H1 (cell line): ENCODE results near the gene L3MBTL1. TPM values are rescaled to one million over a fixed set of nuclear protein-coding genes. Genes with fewer than 3 reads are reported as not detected.

Source experiments
- CTCF ChIA-PET: fragments of 300-600 bp; sonication (Branson Sonifier 250); formaldehyde crosslinking; loops from one replicate; lab custom pipeline; 2021; ENCODE audit not compliant: partially characterized antibody; lab: Charles Lee
- POLR2A ChIA-PET: fragments of 300-600 bp; sonication (Branson Sonifier 250); formaldehyde crosslinking; loops from one replicate; lab custom pipeline; 2021; ENCODE audit warnings: inconsistent platforms; ENCODE audit not compliant: partially characterized antibody; lab: Charles Lee
- DNase-seq, 2 experiments: peaks; one replicate each; pipeline versions ENCODE4 v3.0.0 to v3.0.0-alpha.2; 2010 to 2022; ENCODE audit warnings: low spot score in 2 of 2, low read depth in 1 of 2, mixed read lengths in 1 of 2
- FAIRE-seq: peaks from 2 replicates; lab custom pipeline; 2011; peaks lifted over from hg19 to GRCh38; lab: Jason Lieb, UNC
- H2AFZ ChIP-seq: 2 replicates; pipeline ENCODE4 v1.8.1; 2012; ENCODE audit warnings: low read length, inconsistent platforms
- H2AK5ac ChIP-seq: 2 replicates; pipeline ENCODE4 v1.6.1; 2013; ENCODE audit warnings: low read depth, low read length
- H2BK120ac ChIP-seq: replicated peaks from 2 replicates; pipeline ENCODE3; 2013; ENCODE audit warnings: low read depth, low read length, inconsistent platforms
- H2BK12ac ChIP-seq: 2 replicates; pipeline ENCODE4 v1.6.1; 2013; ENCODE audit warnings: low read depth, low read length
- H2BK15ac ChIP-seq: 2 replicates; pipeline ENCODE4 v1.6.1; 2013; ENCODE audit warnings: low read length
- H2BK20ac ChIP-seq: 2 replicates; pipeline ENCODE4 v1.6.1; 2013; ENCODE audit warnings: low read length
- H2BK5ac ChIP-seq: 2 replicates; pipeline ENCODE4 v1.6.1; 2013; ENCODE audit warnings: low read depth, low read length
- H3K14ac ChIP-seq: 2 replicates; pipeline ENCODE4 v1.6.1; 2013; ENCODE audit warnings: inconsistent platforms; ENCODE audit not compliant: insufficient read length
- H3K18ac ChIP-seq: 2 replicates; pipeline ENCODE4 v1.6.1; 2013; ENCODE audit warnings: low read length; ENCODE audit errors: extremely low read depth
- H3K23ac ChIP-seq: 2 replicates; pipeline ENCODE4 v1.6.1; 2013; ENCODE audit warnings: inconsistent platforms; ENCODE audit not compliant: insufficient read length
- H3K23me2 ChIP-seq: 2 replicates; pipeline ENCODE4 v1.6.1; 2013; ENCODE audit warnings: low read depth, low read length
- H3K27ac ChIP-seq: 2 replicates; pipeline ENCODE4 v1.6.1; 2011; ENCODE audit warnings: low read depth, low read length, inconsistent platforms
- H3K27me3 ChIP-seq, 4 experiments: replicated peaks in 1 of 4; 1 replicate in 1 of 4; 2 replicates in 3 of 4; pipeline versions ENCODE4 v1.6.1 to v1.8.1; 2011 to 2013; ENCODE audit warnings: low read length in 3 of 4, mild to moderate bottlenecking in 3 of 4, inconsistent platforms in 2 of 4, mixed read lengths in 2 of 4, moderate library complexity in 1 of 4; ENCODE audit not compliant: control insufficient read depth in 3 of 4, insufficient read depth in 3 of 4; ENCODE audit errors: extremely low read depth in 1 of 4
- H3K36me3 ChIP-seq, 4 experiments: 2 replicates each; pipeline versions ENCODE4 v1.6.1 to v1.8.1; 2011 to 2013; ENCODE audit warnings: mild to moderate bottlenecking in 4 of 4, low read length in 3 of 4, moderate library complexity in 2 of 4, control low read depth in 1 of 4, inconsistent platforms in 1 of 4; ENCODE audit not compliant: insufficient read depth in 4 of 4, control insufficient read depth in 2 of 4
- H3K4ac ChIP-seq: replicated peaks from 2 replicates; pipeline ENCODE3; 2013; ENCODE audit warnings: low read length, low read depth, mixed read lengths, inconsistent platforms; ENCODE audit not compliant: insufficient read length
- H3K4me1 ChIP-seq, 4 experiments: replicated peaks in 1 of 4; 1 replicate in 1 of 4; 2 replicates in 3 of 4; pipeline versions ENCODE4 v1.6.1 to v1.8.1; 2011 to 2013; ENCODE audit warnings: low read length in 3 of 4, inconsistent platforms in 2 of 4, mixed read lengths in 1 of 4; ENCODE audit not compliant: insufficient read depth in 4 of 4, control insufficient read depth in 3 of 4
- H3K4me2 ChIP-seq, 2 experiments: 2 replicates each; pipeline versions ENCODE4 v1.6.1 to v1.8.1; 2011 to 2013; ENCODE audit warnings: low read depth in 2 of 2, low read length in 2 of 2, control low read depth in 1 of 2, inconsistent platforms in 1 of 2, mild to moderate bottlenecking in 1 of 2; ENCODE audit not compliant: insufficient read depth in 1 of 2
- H3K4me3 ChIP-seq, 4 experiments: fragments of 200-600, 300-600 bp in 1 of 4; sonication (generic), shearing (Covaris generic), sonication (Bioruptor Twin) in 1 of 4; 2 replicates each; pipeline versions ENCODE4 v1.5.1 to v1.8.1; 2011 to 2016; ENCODE audit warnings: low read length in 4 of 4, low read depth in 3 of 4, control low read depth in 2 of 4, inconsistent platforms in 2 of 4, mild to moderate bottlenecking in 2 of 4, mixed read lengths in 1 of 4, moderate library complexity in 1 of 4; ENCODE audit not compliant: insufficient read depth in 2 of 4; ENCODE audit errors: extremely low read depth in 1 of 4
- H3K56ac ChIP-seq: replicated peaks from 2 replicates; pipeline ENCODE3; 2013; ENCODE audit warnings: low read depth, mild to moderate bottlenecking, mixed read lengths, low read length, inconsistent platforms; ENCODE audit not compliant: insufficient read length
- H3K79me1 ChIP-seq: 2 replicates; pipeline ENCODE4 v1.6.1; 2013; ENCODE audit warnings: low read depth, low read length, control low read depth
- H3K79me2 ChIP-seq, 2 experiments: 2 replicates each; pipeline versions ENCODE4 v1.6.1 to v1.8.1; 2012 to 2013; ENCODE audit warnings: low read length in 2 of 2, mild to moderate bottlenecking in 2 of 2, inconsistent platforms in 1 of 2; ENCODE audit not compliant: insufficient read depth in 2 of 2, control insufficient read depth in 1 of 2
- H3K9ac ChIP-seq, 4 experiments: replicated peaks in 1 of 4; 1 replicate in 1 of 4; 2 replicates in 3 of 4; pipeline versions ENCODE4 v1.6.1 to v1.8.1; 2011 to 2013; ENCODE audit warnings: low read depth in 3 of 4, low read length in 3 of 4, control low read depth in 2 of 4, mild to moderate bottlenecking in 2 of 4, moderate library complexity in 2 of 4, inconsistent platforms in 1 of 4; ENCODE audit errors: extremely low read depth in 1 of 4
- H3K9me3 ChIP-seq, 2 experiments: 2 replicates each; pipeline versions ENCODE4 v1.6.1 to v1.8.1; 2012 to 2013; ENCODE audit warnings: mild to moderate bottlenecking in 2 of 2, moderate library complexity in 2 of 2, control low read depth in 1 of 2, inconsistent platforms in 1 of 2, low read depth in 1 of 2, low read length in 1 of 2, mixed read lengths in 1 of 2; ENCODE audit not compliant: insufficient read depth in 2 of 2
- H4K20me1 ChIP-seq, 2 experiments: replicated peaks in 1 of 2; 2 replicates each; pipeline versions ENCODE3 to v1.8.1; 2011 to 2013; ENCODE audit warnings: inconsistent platforms in 2 of 2, low read length in 2 of 2, mild to moderate bottlenecking in 1 of 2; ENCODE audit not compliant: insufficient read depth in 2 of 2, control insufficient read depth in 1 of 2
- H4K5ac ChIP-seq: 2 replicates; pipeline ENCODE4 v1.6.1; 2013; ENCODE audit warnings: low read length, low read depth, mixed read lengths, inconsistent platforms; ENCODE audit not compliant: insufficient read length
- H4K8ac ChIP-seq: 2 replicates; pipeline ENCODE4 v1.8.0; 2013; ENCODE audit warnings: mild to moderate bottlenecking, moderate library complexity, low read length, inconsistent platforms; ENCODE audit not compliant: insufficient read depth; ENCODE audit errors: extremely low read depth
- H4K91ac ChIP-seq: replicated peaks from 2 replicates; pipeline ENCODE3; 2013; ENCODE audit warnings: low read length, mixed read lengths, inconsistent platforms; ENCODE audit not compliant: insufficient read length
- EZH2 ChIP-seq: fragments of 200-600 bp; sonication (generic); IDR thresholded peaks from 2 replicates; pipeline ENCODE4 v1.7.1; 2012; ENCODE audit warnings: low read depth, mild to moderate bottlenecking, moderate library complexity, low read length, inconsistent platforms; ENCODE audit not compliant: severe bottlenecking
- RBBP5 ChIP-seq: IDR thresholded peaks from 2 replicates; pipeline ENCODE4 v1.7.1; 2012; ENCODE audit warnings: low read depth, mild to moderate bottlenecking, inconsistent platforms, low read length, moderate library complexity, borderline replicate concordance
- WGBS, 2 experiments: shearing (Covaris generic) in 1 of 2; methylation state at CpG; one replicate each; pipeline versions ENCODE4 v1.1.6 to v1.1.7; 2013 to 2015; ENCODE audit warnings: low lambda C conversion rate in 2 of 2, mixed read lengths in 2 of 2, inconsistent platforms in 1 of 2, low coverage in 1 of 2, missing lambda C conversion rate in 1 of 2; ENCODE audit not compliant: insufficient replicate concordance in 2 of 2, insufficient coverage in 1 of 2, insufficient read length in 1 of 2; ENCODE audit errors: extremely low coverage in 1 of 2, missing lambda C conversion rate in 1 of 2; 5-methylcytosine and 5-hydroxymethylcytosine counted together
- polyA plus RNA-seq, 7 experiments: library from polyadenylated mRNA; depleted of rRNA in 3 of 7; stranded (reverse) in 5 of 7; unstranded in 2 of 7; fragments of >200 nt in 5 of 7; fragments of 200-250 nt in 2 of 7; gene quantifications; 1 replicate in 5 of 7; 2 replicates in 1 of 7; 4 replicates in 1 of 7; pipeline versions ENCODE4 v1.2.1 to v1.2.3, GENCODE V29; 2011 to 2013; ENCODE audit warnings: missing spikeins in 2 of 7, mixed read lengths in 2 of 7
- total RNA-seq: library from RNA; stranded (reverse); fragmentation: NEBNext Ultra II Directional; extraction: Animal tissue kit (Norgen Biotek cat#: 25700); gene quantifications from 2 replicates; pipeline ENCODE4 v1.2.1, GENCODE V29; 2021

Gene L3MBTL1
- total and polyA plus RNA-seq, 2 of the 8 experiments (the other 6 are each of a cell fraction or from before 2014, with no cell fraction given), result 11.9 to 17.0 TPM

DNA sequence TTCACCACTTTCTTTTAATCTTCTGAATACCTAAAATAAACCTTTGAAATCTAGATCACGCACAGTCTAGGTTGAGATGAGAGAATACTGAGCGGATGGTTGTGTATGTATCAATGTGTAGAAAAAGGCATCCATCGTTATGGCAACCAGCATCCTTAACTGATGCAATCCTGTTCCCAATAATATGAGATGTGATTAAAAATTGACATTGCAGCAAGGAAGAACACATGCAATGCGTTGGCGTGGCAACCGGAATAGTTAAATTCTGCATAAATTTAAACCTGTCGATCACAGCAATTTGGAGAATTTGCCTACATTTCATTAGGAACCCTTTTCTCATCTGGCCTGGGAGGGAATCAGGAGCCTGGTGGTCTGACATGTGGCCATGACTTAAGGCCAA lies 1.3 kb upstream of the L3MBTL1 start:
- Histone ChIP-seq H3K4ac (no peak overlapping the region), H3K36me3 (no peaks in the 10 kb centered on the region), H3K4me2 (no peak overlapping the region; a peak in 1 of 4 replicates), H4K8ac (no peak overlapping the region), H3K23ac (no peak overlapping the region), H3K27me3 (peaks cover 4 to 18% (median 12%) of the 10 kb centered on the region in 4 experiments), H3K9ac (no peak overlapping the region), H4K91ac (no peak overlapping the region), H2BK12ac (no peak overlapping the region), H3K4me1 (peaks cover 2 to 5% (median 5%) of the 10 kb centered on the region in 4 experiments; a peak in 6 of 7 replicates), H3K18ac (no peak overlapping the region), H2AFZ (no peak overlapping the region), H3K14ac (no peak overlapping the region), H3K79me2 (no peaks in the 10 kb centered on the region), H2BK15ac (no peak overlapping the region), H3K23me2 (peaks cover 4% of the 10 kb centered on the region; the same call in 1 of the 2 replicates), H4K5ac (no peak overlapping the region), H3K27ac (no peak overlapping the region), H2BK5ac (no peak overlapping the region), H4K20me1 (no peaks in the 10 kb centered on the region), H2BK120ac (no peak overlapping the region), H3K4me3 (no peak overlapping the region), H2BK20ac (no peak overlapping the region), H3K56ac (no peak overlapping the region), H3K9me3 (no peaks in the 10 kb centered on the region), H3K79me1 (no peaks in the 10 kb centered on the region), H2AK5ac (no peak overlapping the region)
- WGBS, 2 experiments, result 95% methylated on average over 7 of the region's 7 CpGs; no CpG with 5 or more reads in 1 of the 2 experiments
- ChIA-PET CTCF (no interaction called here), POLR2A (interaction anchor here (1.7 to 7.9 kb wide), 4 partner anchors 44 to 57 kb away, joined by 6 to 72 read pairs (median 28); partner anchors contain the start of gene SRSF6)
- no peak for DNase-seq
- FAIRE-seq, result no peak
- no peak for TF ChIP-seq EZH2
- TF ChIP-seq RBBP5, result no peak
